Measurements from ENCODE around the gene HOMER1.

DNA sequence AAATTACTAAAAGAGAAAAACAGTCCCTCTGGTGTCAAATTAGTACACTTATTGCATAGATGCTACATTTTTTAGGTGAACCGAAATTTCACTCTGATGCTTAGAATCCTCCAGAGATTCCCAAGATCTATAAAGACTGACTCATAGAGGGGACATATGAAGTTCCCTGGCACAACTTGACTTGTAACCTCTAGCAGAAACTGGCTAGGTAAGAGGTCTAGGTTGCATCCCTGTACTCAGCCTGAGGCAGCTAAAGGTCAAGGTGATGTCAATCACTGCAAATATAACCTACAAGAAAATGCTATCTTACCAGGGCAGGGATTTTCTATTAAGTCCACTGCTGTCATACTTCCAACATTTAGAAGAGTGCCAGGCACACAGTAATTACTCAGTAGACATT is 24.2 kb downstream of the HOMER1 start:
- TF ChIP-seq EZH2phosphoT487 (IDR thresholded peaks at IDR 0.05) (no peak), EZH2 (IDR thresholded peaks at IDR 0.05) (no peak)
- TF ChIP-seq, protein P1, sequence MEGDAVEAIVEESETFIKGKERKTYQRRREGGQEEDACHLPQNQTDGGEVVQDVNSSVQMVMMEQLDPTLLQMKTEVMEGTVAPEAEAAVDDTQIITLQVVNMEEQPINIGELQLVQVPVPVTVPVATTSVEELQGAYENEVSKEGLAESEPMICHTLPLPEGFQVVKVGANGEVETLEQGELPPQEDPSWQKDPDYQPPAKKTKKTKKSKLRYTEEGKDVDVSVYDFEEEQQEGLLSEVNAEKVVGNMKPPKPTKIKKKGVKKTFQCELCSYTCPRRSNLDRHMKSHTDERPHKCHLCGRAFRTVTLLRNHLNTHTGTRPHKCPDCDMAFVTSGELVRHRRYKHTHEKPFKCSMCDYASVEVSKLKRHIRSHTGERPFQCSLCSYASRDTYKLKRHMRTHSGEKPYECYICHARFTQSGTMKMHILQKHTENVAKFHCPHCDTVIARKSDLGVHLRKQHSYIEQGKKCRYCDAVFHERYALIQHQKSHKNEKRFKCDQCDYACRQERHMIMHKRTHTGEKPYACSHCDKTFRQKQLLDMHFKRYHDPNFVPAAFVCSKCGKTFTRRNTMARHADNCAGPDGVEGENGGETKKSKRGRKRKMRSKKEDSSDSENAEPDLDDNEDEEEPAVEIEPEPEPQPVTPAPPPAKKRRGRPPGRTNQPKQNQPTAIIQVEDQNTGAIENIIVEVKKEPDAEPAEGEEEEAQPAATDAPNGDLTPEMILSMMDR (IDR thresholded peaks at IDR 0.05), result no peak
